Measurements from ENCODE around the gene MYBPC2.

The MYBPC2 gene

GRCh38 chr19:50482271-50482855 lies 49.7 kb downstream of the MYBPC2 start:
- no peak for DNase-seq

- no peak for DNase-seq
Observed at GRCh38 chr19:50482916-50483315, 50.2 kb downstream of the MYBPC2 start.

- no peak for DNase-seq
Observed at GRCh38 chr19:50485284-50485955, 52.7 kb downstream of the MYBPC2 start.

GRCh38 chr19:50486823-50487515 lies 54.3 kb downstream of the MYBPC2 start:
- no peak for DNase-seq

- no peak for DNase-seq
Observed at GRCh38 chr19:50488389-50489194, 55.9 kb downstream of the MYBPC2 start.

GRCh38 chr19:50489461-50490011 lies 56.8 kb downstream of the MYBPC2 start:
- no peak for DNase-seq

GRCh38 chr19:50490411-50490811 lies 57.7 kb downstream of the MYBPC2 start:
- no peak for DNase-seq

- no peak for DNase-seq
Observed at GRCh38 chr19:50490991-50491472, 58.3 kb downstream of the MYBPC2 start.

- no peak for DNase-seq
Observed at GRCh38 chr19:50492303-50493052, 59.8 kb downstream of the MYBPC2 start.

GRCh38 chr19:50493171-50493570 lies 60.5 kb downstream of the MYBPC2 start:
- no peak for DNase-seq

GRCh38 chr19:50494186-50495019 lies 61.7 kb downstream of the MYBPC2 start:
- DNase-seq = no peak

GRCh38 chr19:50495020-50495531 lies 62.4 kb downstream of the MYBPC2 start:
- no peak for DNase-seq

- DNase-seq = no peak
Observed at GRCh38 chr19:50496189-50497021, 63.7 kb downstream of the MYBPC2 start.

- no peak for DNase-seq
Observed at GRCh38 chr19:50497022-50497405, 64.3 kb downstream of the MYBPC2 start.

- no peak for DNase-seq
Observed at GRCh38 chr19:50498219-50499056, 65.7 kb downstream of the MYBPC2 start.

- DNase-seq = no peak
Observed at GRCh38 chr19:50500060-50500752, 67.5 kb downstream of the MYBPC2 start.

GRCh38 chr19:50500753-50501151 lies 68.1 kb downstream of the MYBPC2 start:
- no peak for DNase-seq

GRCh38 chr19:50501186-50501567 lies 68.5 kb downstream of the MYBPC2 start:
- no peak for DNase-seq
